Ovary (tissue), 3 donors: ENCODE measurements around the gene LGR5.

Experiments
- EP300 ChIP-seq: sonication (generic); formaldehyde crosslinking; IDR thresholded peaks from one replicate; pipeline ENCODE4 v1.6.1; 2017; ENCODE audit warnings: antibody characterized with exemption
- POLR2A ChIP-seq: fragments of 450-650 bp; IDR thresholded peaks from one replicate; pipeline ENCODE4 v1.6.1; 2017; ENCODE audit warnings: antibody characterized with exemption, mild to moderate bottlenecking, moderate library complexity
- TF ChIP-seq, protein P1 (sequence below), 3 donors: fragments of 450-650 bp in 2 of 3; fragments of 200-600 bp in 1 of 3; IDR thresholded peaks; one replicate each; pipeline versions ENCODE4 v1.5.1 to v1.8.0; 2016 to 2022; ENCODE audit warnings: antibody characterized with exemption in 3 of 3, mild to moderate bottlenecking in 1 of 3
- donor health status: DM: no; HTN: no; CAD: no.

GRCh38 chr12:71447691-71448132, 8.1 kb downstream of the LGR5 start:
- TF ChIP-seq, protein P1, sequence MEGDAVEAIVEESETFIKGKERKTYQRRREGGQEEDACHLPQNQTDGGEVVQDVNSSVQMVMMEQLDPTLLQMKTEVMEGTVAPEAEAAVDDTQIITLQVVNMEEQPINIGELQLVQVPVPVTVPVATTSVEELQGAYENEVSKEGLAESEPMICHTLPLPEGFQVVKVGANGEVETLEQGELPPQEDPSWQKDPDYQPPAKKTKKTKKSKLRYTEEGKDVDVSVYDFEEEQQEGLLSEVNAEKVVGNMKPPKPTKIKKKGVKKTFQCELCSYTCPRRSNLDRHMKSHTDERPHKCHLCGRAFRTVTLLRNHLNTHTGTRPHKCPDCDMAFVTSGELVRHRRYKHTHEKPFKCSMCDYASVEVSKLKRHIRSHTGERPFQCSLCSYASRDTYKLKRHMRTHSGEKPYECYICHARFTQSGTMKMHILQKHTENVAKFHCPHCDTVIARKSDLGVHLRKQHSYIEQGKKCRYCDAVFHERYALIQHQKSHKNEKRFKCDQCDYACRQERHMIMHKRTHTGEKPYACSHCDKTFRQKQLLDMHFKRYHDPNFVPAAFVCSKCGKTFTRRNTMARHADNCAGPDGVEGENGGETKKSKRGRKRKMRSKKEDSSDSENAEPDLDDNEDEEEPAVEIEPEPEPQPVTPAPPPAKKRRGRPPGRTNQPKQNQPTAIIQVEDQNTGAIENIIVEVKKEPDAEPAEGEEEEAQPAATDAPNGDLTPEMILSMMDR (IDR thresholded peaks at IDR 0.05), result no peak
- no peak for TF ChIP-seq POLR2A
- TF ChIP-seq EP300, result no peak
